Measurements from ENCODE around the gene TJP2. TPM values are rescaled to one million over a fixed set of nuclear protein-coding genes. Genes with fewer than 3 reads are reported as not detected.

TJP2 gene
- total and polyA plus RNA-seq, 10 of the 15 experiments (the other 5 are each of a cell fraction or from before 2014, with no cell fraction given): 6.4 to 59.9 (median 29.7) TPM

DNA sequence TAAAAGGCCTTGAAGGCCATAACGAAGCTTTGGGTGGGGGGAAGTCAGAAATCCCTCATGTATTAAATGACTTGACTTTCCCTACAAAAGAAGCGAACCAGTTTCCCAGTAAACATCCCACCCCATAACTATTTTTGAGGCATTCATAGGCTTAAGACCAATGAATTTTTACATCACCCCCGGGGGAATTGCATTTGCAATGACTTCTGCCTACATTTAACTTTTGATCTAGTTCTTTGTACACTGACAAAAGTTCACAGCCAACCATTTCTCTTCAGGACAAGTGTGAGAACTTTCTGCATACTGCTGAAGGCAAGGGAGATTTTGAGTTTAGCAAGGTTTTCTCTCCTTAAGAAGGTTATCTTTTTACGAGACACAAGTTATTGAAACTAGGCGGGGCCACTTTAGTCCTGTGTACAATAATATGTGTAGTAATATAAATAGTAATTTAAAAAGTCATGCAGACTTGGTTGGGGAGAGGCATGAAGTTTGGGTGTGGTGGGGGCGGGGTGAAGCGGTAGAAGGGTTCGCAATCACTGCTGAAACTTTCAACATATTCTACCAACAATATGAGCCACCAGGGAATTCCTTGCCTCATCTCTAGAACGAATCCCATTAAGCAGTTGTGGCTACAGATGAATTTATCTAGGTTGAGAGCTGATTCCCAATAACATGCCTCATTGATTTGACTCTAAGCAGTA is 2.5 kb downstream of the TJP2 start (continued):
- TF ChIP-seq SREBF1 (IDR thresholded peaks at IDR 0.05; ENCODE audit: low read length): no peak
- no peak for TF ChIP-seq ZNF207 (IDR thresholded peaks at IDR 0.05; ENCODE audit: borderline replicate concordance)
- no peak for TF ChIP-seq TBL1XR1 (IDR thresholded peaks at IDR 0.05; ENCODE audit: low read depth, low read length)
- TF ChIP-seq NFIC (IDR thresholded peaks at IDR 0.05; ENCODE audit: low read depth, low read length): peak; percentile 63; the same call in 1 of the 2 replicates
- peak; percentile 38; the same call in 1 of the 2 replicates for TF ChIP-seq PML (IDR thresholded peaks at IDR 0.05; ENCODE audit: low read length)
- TF ChIP-seq CREB1 (IDR thresholded peaks at IDR 0.05; ENCODE audit: low read depth): no peak
- TF ChIP-seq GABPA (IDR thresholded peaks at IDR 0.05; ENCODE audit: low read depth): no peak
- TF ChIP-seq, protein P1, sequence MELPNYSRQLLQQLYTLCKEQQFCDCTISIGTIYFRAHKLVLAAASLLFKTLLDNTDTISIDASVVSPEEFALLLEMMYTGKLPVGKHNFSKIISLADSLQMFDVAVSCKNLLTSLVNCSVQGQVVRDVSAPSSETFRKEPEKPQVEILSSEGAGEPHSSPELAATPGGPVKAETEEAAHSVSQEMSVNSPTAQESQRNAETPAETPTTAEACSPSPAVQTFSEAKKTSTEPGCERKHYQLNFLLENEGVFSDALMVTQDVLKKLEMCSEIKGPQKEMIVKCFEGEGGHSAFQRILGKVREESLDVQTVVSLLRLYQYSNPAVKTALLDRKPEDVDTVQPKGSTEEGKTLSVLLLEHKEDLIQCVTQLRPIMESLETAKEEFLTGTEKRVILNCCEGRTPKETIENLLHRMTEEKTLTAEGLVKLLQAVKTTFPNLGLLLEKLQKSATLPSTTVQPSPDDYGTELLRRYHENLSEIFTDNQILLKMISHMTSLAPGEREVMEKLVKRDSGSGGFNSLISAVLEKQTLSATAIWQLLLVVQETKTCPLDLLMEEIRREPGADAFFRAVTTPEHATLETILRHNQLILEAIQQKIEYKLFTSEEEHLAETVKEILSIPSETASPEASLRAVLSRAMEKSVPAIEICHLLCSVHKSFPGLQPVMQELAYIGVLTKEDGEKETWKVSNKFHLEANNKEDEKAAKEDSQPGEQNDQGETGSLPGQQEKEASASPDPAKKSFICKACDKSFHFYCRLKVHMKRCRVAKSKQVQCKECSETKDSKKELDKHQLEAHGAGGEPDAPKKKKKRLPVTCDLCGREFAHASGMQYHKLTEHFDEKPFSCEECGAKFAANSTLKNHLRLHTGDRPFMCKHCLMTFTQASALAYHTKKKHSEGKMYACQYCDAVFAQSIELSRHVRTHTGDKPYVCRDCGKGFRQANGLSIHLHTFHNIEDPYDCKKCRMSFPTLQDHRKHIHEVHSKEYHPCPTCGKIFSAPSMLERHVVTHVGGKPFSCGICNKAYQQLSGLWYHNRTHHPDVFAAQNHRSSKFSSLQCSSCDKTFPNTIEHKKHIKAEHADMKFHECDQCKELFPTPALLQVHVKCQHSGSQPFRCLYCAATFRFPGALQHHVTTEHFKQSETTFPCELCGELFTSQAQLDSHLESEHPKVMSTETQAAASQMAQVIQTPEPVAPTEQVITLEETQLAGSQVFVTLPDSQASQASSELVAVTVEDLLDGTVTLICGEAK (IDR thresholded peaks at IDR 0.05; ENCODE audit: borderline replicate concordance): no peak
- TF ChIP-seq JUNB (IDR thresholded peaks at IDR 0.05): peak; percentile 34; the same call in 1 of the 2 replicates
- no peak for TF ChIP-seq RBBP5 (conservative IDR thresholded peaks at IDR 0.05)
- 0 out of 2 replicates have a peak, but pooled peaks have one; percentile 16 for TF ChIP-seq TCF12 (IDR thresholded peaks at IDR 0.05; ENCODE audit: low read depth, low read length)
- TF ChIP-seq IKZF1 (conservative IDR thresholded peaks at IDR 0.05): 0 out of 2 replicates have a peak, but pooled peaks have one; percentile 1
- peak; percentile 32 for TF ChIP-seq RUNX3 (IDR thresholded peaks at IDR 0.05; ENCODE audit: low read length)
- TF ChIP-seq MXI1 (IDR thresholded peaks at IDR 0.05; ENCODE audit: low read depth, low read length): no peak
- no peak for TF ChIP-seq SREBF2 (IDR thresholded peaks at IDR 0.05; ENCODE audit: low read length)
- TF ChIP-seq FOS (IDR thresholded peaks at IDR 0.05; ENCODE audit: borderline replicate concordance, extremely low read depth, insufficient read length): no peak
- TF ChIP-seq STAT3 (IDR thresholded peaks at IDR 0.05; ENCODE audit: low read depth, low read length): no peak

All from GM12878 (cell line).